HG02970 (cell line): ENCODE results near the gene DHX15.

Experiments used
- ATAC-seq: cut with Tn5 transposase; IDR thresholded peaks from one replicate; pipeline ENCODE4 v1.9.1; 2021; ENCODE audit warnings: mild to moderate bottlenecking, moderate library complexity, moderate number of reproducible peaks; ENCODE audit not compliant: unreplicated experiment, low FRiP score

The DHX15 gene

GRCh38 chr4:24584211-24584850 lies at the start of gene DHX15:
Gene DHX15, minus strand, starts transcription at chr4:24584554. Its CDS starts 161 bp downstream, at chr4:24584393.
- ATAC-seq: peak; percentile 93

GRCh38 chr4:24632011-24632410 lies 47.7 kb upstream of the DHX15 start:
- no peak for ATAC-seq

- no peak for ATAC-seq
Measured at GRCh38 chr4:24630937-24631336, 46.6 kb upstream of the DHX15 start.

- ATAC-seq: no peak
Measured at GRCh38 chr4:24625091-24625490, 40.7 kb upstream of the DHX15 start.

GRCh38 chr4:24624381-24624780 lies 40.0 kb upstream of the DHX15 start:
- no peak for ATAC-seq

GRCh38 chr4:24622146-24622834 lies 37.9 kb upstream of the DHX15 start:
- ATAC-seq: no peak

- ATAC-seq: no peak
Measured at GRCh38 chr4:24615977-24616376, 31.6 kb upstream of the DHX15 start.

GRCh38 chr4:24614881-24615280 lies 30.5 kb upstream of the DHX15 start:
- no peak for ATAC-seq

GRCh38 chr4:24613502-24613901 lies 29.1 kb upstream of the DHX15 start:
- ATAC-seq: no peak

GRCh38 chr4:24611575-24611974 lies 27.2 kb upstream of the DHX15 start:
- ATAC-seq: no peak

- no peak for ATAC-seq
Measured at GRCh38 chr4:24607334-24607733, 23.0 kb upstream of the DHX15 start.

- no peak for ATAC-seq
Measured at GRCh38 chr4:24605216-24605615, 20.9 kb upstream of the DHX15 start.

GRCh38 chr4:24604558-24605214 lies 20.3 kb upstream of the DHX15 start:
- ATAC-seq: no peak

GRCh38 chr4:24603343-24603742 lies 19.0 kb upstream of the DHX15 start:
- no peak for ATAC-seq

- ATAC-seq: no peak
Measured at GRCh38 chr4:24601121-24601520, 16.8 kb upstream of the DHX15 start.

- ATAC-seq: no peak
Measured at GRCh38 chr4:24599275-24599674, 14.9 kb upstream of the DHX15 start.

- ATAC-seq: no peak
Measured at GRCh38 chr4:24598025-24598424, 13.7 kb upstream of the DHX15 start.

GRCh38 chr4:24595659-24596058 lies 11.3 kb upstream of the DHX15 start:
- ATAC-seq: no peak

GRCh38 chr4:24594887-24595286 lies 10.5 kb upstream of the DHX15 start:
- ATAC-seq: no peak

GRCh38 chr4:24589448-24589847 lies 5.1 kb upstream of the DHX15 start:
- no peak for ATAC-seq

GRCh38 chr4:24588216-24588954 lies 4.0 kb upstream of the DHX15 start:
- no peak for ATAC-seq
